LNCaP clone FGC (cell line): ENCODE results near the gene PCDHGB4.
"Not testable (repeated sequence)": the region's sequence is repeated elsewhere in the genome, so short reads cannot be mapped to it uniquely, and the experiment has no call there.

ENCODE experiments used
- DNase-seq: peaks from one replicate; pipeline ENCODE4 v3.0.0-alpha.2; 2011; ENCODE audit warnings: low read depth
- H3K4me3 ChIP-seq: 2 replicates; pipeline ENCODE4 v1.5.1; 2011; ENCODE audit warnings: mild to moderate bottlenecking, low read depth, low read length, control low read depth
- TF ChIP-seq, protein P1 (sequence below): IDR thresholded peaks from 2 replicates; pipeline ENCODE4 v1.5.1; 2012; ENCODE audit warnings: mild to moderate bottlenecking; ENCODE audit not compliant: control insufficient read depth, insufficient read depth; ENCODE audit errors: extremely low read depth

Gene PCDHGB4

DNA sequence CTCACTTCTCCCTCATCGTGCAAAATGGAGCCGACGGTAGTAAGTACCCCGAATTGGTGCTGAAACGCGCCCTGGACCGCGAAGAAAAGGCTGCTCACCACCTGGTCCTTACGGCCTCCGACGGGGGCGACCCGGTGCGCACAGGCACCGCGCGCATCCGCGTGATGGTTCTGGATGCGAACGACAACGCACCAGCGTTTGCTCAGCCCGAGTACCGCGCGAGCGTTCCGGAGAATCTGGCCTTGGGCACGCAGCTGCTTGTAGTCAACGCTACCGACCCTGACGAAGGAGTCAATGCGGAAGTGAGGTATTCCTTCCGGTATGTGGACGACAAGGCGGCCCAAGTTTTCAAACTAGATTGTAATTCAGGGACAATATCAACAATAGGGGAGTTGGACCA is 43.8 kb downstream of the PCDHGB4 start:
- TF ChIP-seq, protein P1, sequence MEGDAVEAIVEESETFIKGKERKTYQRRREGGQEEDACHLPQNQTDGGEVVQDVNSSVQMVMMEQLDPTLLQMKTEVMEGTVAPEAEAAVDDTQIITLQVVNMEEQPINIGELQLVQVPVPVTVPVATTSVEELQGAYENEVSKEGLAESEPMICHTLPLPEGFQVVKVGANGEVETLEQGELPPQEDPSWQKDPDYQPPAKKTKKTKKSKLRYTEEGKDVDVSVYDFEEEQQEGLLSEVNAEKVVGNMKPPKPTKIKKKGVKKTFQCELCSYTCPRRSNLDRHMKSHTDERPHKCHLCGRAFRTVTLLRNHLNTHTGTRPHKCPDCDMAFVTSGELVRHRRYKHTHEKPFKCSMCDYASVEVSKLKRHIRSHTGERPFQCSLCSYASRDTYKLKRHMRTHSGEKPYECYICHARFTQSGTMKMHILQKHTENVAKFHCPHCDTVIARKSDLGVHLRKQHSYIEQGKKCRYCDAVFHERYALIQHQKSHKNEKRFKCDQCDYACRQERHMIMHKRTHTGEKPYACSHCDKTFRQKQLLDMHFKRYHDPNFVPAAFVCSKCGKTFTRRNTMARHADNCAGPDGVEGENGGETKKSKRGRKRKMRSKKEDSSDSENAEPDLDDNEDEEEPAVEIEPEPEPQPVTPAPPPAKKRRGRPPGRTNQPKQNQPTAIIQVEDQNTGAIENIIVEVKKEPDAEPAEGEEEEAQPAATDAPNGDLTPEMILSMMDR = no peak
- no peak overlapping the region; the same call in 1 of the 2 replicates for H3K4me3 ChIP-seq
- DNase-seq = no peak

DNA sequence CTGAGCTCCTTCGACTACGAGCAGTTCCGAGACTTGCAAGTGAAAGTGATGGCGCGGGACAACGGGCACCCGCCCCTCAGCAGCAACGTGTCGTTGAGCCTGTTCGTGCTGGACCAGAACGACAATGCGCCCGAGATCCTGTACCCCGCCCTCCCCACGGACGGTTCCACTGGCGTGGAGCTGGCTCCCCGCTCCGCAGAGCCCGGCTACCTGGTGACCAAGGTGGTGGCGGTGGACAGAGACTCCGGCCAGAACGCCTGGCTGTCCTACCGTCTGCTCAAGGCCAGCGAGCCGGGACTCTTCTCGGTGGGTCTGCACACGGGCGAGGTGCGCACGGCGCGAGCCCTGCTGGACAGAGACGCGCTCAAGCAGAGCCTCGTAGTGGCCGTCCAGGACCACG is 44.8 kb downstream of the PCDHGB4 start:
- not testable (repeated sequence) for H3K4me3 ChIP-seq, DNase-seq

DNA sequence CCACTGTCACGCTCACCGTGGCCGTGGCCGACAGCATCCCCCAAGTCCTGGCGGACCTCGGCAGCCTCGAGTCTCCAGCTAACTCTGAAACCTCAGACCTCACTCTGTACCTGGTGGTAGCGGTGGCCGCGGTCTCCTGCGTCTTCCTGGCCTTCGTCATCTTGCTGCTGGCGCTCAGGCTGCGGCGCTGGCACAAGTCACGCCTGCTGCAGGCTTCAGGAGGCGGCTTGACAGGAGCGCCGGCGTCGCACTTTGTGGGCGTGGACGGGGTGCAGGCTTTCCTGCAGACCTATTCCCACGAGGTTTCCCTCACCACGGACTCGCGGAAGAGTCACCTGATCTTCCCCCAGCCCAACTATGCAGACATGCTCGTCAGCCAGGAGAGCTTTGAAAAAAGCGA is 45.2 kb downstream of the PCDHGB4 start:
- H3K4me3 ChIP-seq, DNase-seq: not testable (repeated sequence)

DNA sequence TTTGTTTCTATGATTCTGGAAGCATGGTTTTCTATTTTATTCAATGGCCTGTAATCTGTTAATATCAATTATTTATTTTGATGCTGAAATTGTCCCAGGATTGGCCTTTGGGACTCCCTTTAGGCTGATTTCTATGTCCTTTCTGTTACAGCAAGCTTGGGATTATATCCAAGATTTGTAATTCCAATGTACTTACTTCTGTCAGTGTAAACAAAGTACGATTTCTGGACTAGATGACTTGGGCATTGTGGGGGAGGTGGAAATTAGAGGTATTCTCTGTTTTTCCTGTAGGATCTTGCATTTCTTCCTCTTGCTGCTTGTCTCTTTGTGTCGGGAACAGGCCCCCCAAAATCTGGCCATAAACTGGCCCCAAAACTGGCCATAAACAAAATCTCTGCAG is 46.5 kb downstream of the PCDHGB4 start:
- no peak for DNase-seq
- no peak overlapping the region for H3K4me3 ChIP-seq
- TF ChIP-seq, protein P1 = no peak

DNA sequence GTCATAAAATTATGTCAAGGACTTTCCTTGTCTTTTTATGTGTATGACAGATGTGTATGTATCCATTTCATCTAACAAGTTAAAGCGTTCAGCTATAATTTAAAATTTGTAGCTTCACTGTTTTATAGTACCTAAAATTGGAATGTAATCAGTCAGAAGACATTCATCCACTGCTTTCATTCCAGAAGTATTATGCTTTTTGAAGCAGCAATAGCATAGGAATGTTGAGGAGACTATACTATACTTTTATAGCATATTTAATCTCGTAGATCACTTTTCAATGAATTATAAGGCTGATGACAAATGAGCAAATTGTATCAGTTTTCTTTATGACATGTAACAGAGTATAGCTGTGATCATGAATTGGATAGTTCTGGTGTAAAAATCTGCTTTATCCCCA is 49.7 kb downstream of the PCDHGB4 start:
- H3K4me3 ChIP-seq = no peak overlapping the region
- TF ChIP-seq, protein P1 = no peak
- no peak for DNase-seq

DNA sequence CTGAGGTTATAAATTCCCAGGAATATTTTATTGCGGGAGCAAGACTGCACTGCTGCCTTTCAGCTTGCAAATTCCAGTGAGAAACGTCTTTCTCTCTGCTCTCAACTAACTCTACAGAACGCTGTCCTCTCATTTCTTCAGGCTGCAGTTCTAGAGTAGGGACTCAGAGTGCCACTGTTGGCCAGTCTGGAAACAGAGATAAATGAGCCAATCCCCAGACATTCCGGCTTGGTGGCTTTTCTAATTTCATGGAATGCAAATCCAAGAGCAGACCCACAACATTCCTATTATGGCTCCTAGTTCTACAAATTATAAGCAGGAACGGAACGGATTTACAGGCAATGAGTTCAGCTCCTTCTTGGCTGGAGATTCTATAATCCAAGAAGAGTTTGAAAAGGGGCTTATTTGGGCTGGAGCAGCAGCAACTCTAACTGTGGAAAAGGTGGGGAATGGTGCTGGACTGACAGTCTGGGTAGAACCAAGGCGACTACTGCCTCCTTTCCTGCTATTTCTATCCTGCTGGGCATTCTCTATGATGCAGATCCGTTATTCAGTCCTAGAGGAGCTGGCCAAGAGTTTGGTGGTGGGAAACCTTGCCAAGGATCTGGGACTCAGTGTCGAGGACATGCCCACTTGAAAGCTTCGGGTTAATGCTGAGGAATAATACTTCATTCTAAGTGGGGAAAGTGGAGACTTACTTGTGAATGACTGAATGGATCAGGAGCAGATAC is 52.1 kb downstream of the PCDHGB4 start:
- TF ChIP-seq, protein P1 = no peak
- no peak overlapping the region for H3K4me3 ChIP-seq
- no peak for DNase-seq
